ENCODE data around the gene EEF1A2. TPM values are rescaled to one million over a fixed set of nuclear protein-coding genes. Genes with fewer than 3 reads are reported as not detected.

EEF1A2 gene
- total RNA-seq, 1 experiment from 2014 or later: 26.0 TPM

GRCh38 chr20:63497138-63497945, 1.5 kb downstream of the EEF1A2 start (continued):
- TF ChIP-seq ZNF532 (CRISPR knock-in tag; IDR thresholded peaks at IDR 0.05; ENCODE audit: borderline replicate concordance) (no peak), PRRX2 (CRISPR knock-in tag; IDR thresholded peaks at IDR 0.05) (no peak), SMAD3 (CRISPR knock-in tag; IDR thresholded peaks at IDR 0.05; ENCODE audit: borderline replicate concordance) (no peak), PREB (CRISPR knock-in tag; IDR thresholded peaks at IDR 0.05; ENCODE audit: borderline replicate concordance) (no peak), SP1 (CRISPR knock-in tag; conservative IDR thresholded peaks at IDR 0.05) (no peak), ZNF121 (CRISPR knock-in tag; IDR thresholded peaks at IDR 0.05) (no peak), ATF6 (CRISPR knock-in tag; IDR thresholded peaks at IDR 0.05) (no peak), JUN (CRISPR knock-in tag; IDR thresholded peaks at IDR 0.05) (no peak)

GRCh38 chr20:63496596-63497120, 2.2 kb downstream of the EEF1A2 start:
- POLR2A ChIA-PET: interaction anchor here (0.8 kb wide), 2 partner anchors 30 to 583 kb away, joined by 3 read pairs; partner anchors contain the start of gene OPRL1
- H3K4me1 Mint-ChIP-seq: peaks cover 7% of the 10 kb centered on the region
- no peak for TF ChIP-seq ZNF317 (CRISPR knock-in tag; IDR thresholded peaks at IDR 0.05; ENCODE audit: borderline replicate concordance, low read depth)
- TF ChIP-seq JAZF1 (CRISPR knock-in tag; IDR thresholded peaks at IDR 0.05): no peak
- TF ChIP-seq NR3C1 (CRISPR knock-in tag; conservative IDR thresholded peaks at IDR 0.05; ENCODE audit: low read depth): no peak
- no peak for TF ChIP-seq ZNF281 (CRISPR knock-in tag; IDR thresholded peaks at IDR 0.05)
- no peak for TF ChIP-seq ATF2 (CRISPR knock-in tag; IDR thresholded peaks at IDR 0.05; ENCODE audit: borderline replicate concordance, low read depth)
- no peak for TF ChIP-seq E2F5 (CRISPR knock-in tag; IDR thresholded peaks at IDR 0.05)
- no peak for TF ChIP-seq FOXP4 (CRISPR knock-in tag; IDR thresholded peaks at IDR 0.05)
- TF ChIP-seq HMGXB4 (CRISPR knock-in tag; IDR thresholded peaks at IDR 0.05): no peak
- no peak for TF ChIP-seq ETV6 (CRISPR knock-in tag; IDR thresholded peaks at IDR 0.05)

More at GRCh38 chr20:63496596-63497120, 2.2 kb downstream of the EEF1A2 start:
- Mint-ChIP-seq H3K27me3 (ENCODE audit: low read depth) (peaks cover 37% of the 10 kb centered on the region), H3K27ac (no peak overlapping the region), H3K4me3 (peak overlapping the region; percentile 52; the same call in 1 of the 2 replicates), H3K9me3 (peaks cover 9% of the 10 kb centered on the region), H3K36me3 (peaks cover 11% of the 10 kb centered on the region)
- ATAC-seq (peak; percentile 4; the same call in 1 of the 2 replicates), DNase-seq (ENCODE audit: low spot score) (no peak)
- CTCF ChIA-PET: interaction anchor here (0.6 to 3.4 kb wide), 62 partner anchors 8 to 834 kb away, joined by 3 to 50 read pairs (median 5); partner anchors contain the start of genes COL20A1, HELZ2, KCNQ2 and PPDPF

All from WTC11 (cell line).